HG03558 (cell line): ENCODE measurements around the gene MCM9.
"Not testable (repeated sequence)": the region's sequence is repeated elsewhere in the genome, so short reads cannot be mapped to it uniquely, and the experiment has no call there.

Experiments
- ATAC-seq: cut with Tn5 transposase; IDR thresholded peaks from one replicate; pipeline ENCODE4 v1.9.1; 2021; ENCODE audit warnings: moderate number of reproducible peaks; ENCODE audit not compliant: unreplicated experiment; ENCODE audit errors: extremely low read depth

The MCM9 gene

GRCh38 chr6:118810420-118811027, 124.4 kb downstream of the MCM9 start:
- peak; percentile 63 for ATAC-seq

DNA sequence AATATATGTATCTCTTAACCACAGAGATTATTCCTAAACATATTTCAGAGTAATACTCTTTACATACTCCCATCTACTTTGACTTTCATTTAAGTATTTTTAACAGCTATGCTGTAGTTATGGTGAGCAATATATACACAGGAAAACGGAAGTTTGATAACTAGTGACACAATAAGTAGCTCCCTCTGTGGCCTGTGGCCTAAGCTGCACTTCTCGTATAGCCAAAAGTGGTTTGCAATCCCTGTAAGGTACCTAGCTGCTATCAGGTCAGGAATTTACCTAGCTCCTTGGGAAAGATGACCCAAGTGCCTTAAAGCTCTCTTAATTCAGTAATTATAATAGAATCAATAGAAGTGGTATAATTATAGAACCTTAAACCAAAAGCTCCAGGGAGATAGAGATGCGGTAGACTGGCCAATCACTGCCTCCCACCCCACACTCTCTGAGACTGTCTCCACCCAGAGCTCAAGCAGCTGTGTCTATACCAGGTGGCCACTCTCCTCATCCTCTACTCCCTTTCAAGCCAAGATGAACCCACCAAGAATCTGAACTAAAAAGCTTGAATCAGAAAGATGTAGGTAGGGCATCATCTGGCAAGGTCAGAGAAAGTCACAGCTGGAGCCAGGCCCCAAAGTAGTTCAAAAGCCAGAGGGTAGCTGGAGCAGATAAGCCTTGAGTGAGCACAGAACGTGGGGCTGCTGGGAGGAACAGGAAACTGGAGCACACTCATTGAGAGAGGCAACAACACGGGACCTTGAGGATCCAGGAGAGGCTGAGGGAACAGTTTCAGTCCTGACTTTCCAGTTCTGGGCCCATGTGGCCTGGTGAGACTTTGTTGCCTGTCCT, 125.9 kb downstream of the MCM9 start:
- peak; percentile 42 for ATAC-seq

- ATAC-seq, result no peak
These were observed 130.9 kb downstream of the MCM9 start for GRCh38 chr6:118804091-118804490.

- ATAC-seq, result no peak
These were observed 133.7 kb downstream of the MCM9 start for GRCh38 chr6:118801257-118801656.

GRCh38 chr6:118800394-118801071, 134.4 kb downstream of the MCM9 start:
- no peak for ATAC-seq

DNA sequence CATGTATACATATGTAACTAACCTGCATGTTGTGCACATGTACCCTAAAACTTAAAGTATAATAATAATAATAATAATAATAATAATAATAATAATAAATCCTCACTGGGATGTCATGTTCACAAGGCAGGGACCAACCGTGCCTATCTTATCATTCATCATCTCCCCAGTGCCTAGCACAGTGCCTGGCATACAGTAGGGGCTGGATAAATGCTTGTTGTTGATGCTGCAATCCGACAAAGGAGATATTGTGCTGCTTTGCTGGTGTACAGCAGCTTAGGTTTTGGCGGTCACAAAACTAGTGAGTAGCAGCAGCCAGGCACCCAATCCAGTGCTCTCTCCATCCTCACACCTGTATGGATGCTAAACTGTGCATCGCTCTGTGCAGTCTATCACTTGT, 135.1 kb downstream of the MCM9 start:
- no peak for ATAC-seq

GRCh38 chr6:118796548-118796947, 138.4 kb downstream of the MCM9 start:
- not testable (repeated sequence) for ATAC-seq

- no peak for ATAC-seq
These were observed 143.5 kb downstream of the MCM9 start for GRCh38 chr6:118791499-118791898.

DNA sequence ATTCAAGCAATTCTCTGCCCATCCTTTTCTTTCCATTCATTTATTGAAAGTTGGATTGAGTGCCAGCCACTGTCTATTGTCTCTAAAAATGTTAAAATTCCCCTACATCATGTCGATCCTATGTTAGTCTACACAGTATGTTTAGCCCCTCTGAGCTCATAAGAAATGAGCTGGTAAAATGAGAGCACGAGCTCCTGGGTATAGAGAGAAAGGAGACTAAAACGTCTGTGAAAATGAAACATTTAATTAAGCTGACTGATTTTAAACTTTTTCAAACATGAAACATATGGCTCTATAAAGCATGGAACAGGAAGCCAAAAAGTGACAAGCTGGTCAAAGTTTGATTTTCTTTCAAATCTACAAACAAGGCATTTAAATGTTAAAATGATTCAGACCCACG, 145.0 kb downstream of the MCM9 start:
- ATAC-seq, result no peak

- no peak for ATAC-seq
These were observed 145.5 kb downstream of the MCM9 start for GRCh38 chr6:118789419-118789818.

- no peak for ATAC-seq
These were observed 146.3 kb downstream of the MCM9 start for GRCh38 chr6:118788702-118789101.

DNA sequence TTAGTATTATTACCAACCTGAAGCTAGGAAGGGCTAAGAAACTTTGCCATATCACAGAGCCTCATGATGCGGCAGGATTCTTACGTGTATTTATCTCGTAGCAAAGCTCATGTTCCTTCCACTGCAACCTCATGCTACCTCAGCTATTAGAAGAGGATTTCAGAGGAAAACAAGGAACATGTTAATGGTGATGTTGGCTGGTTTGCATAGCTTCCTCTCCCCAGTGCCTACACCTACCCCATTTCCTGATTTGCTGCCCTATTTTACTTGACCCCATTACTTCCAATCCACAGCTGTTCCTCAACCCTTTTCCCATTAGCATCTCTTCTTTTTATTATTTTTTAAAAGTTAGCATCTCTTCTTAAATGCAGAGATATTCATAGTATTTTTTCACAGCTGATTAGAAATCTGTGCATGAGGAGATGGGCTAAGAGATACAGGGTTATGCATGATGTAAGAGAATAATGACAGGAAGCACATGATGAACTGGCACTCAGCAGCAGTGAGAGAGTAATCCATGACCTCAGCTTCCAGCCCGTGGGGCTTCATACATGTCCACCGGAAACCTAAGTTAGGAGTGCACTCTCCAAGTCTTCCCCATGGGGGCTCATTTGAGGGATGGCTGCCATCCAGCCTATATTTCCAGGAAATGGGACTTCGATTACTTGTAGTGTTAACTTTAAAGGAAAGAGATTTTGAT, 147.1 kb downstream of the MCM9 start:
- ATAC-seq, result no peak

DNA sequence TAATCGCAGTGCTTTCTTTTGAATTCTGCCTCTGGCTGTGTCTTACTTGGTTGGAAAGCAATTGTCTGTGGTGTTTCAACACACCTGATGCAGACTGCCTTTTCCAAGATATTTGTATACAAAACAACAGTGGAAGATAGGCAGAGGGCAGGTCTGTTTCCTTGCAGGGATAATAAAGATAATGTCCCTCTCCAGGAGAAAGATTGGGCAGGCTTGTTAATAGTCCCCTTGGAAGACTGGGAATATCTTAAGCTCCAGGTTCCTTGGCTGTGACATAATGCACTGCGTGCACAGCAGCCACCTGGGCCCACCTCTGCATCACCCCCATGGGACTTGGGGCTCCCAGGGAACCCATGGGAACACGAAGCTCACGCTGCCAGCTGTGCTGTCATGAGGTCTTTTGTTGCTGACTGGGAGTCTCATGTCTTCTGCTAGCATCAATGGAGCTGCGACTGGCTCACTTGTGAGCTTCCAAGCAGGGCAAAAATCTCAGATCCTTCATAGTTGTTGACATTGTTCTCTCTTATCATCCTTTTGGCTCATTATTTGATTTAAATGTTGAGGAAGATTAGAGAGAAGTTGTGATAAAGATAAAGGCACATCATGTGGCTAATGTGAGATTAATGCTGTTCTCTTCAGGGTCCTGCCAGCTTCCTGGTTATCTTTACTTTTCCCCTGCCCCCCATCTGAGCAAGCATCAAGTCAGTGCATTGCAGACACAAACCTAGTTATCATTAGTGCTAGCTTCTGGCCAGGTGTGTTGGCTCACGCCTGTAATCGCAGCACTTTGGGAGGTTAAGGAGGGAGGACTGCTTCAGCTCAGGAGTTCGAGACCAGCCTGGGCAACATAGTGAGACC, 148.1 kb downstream of the MCM9 start:
- ATAC-seq, result no peak

- ATAC-seq, result no peak
These were observed 149.4 kb downstream of the MCM9 start for GRCh38 chr6:118785601-118786000.

- ATAC-seq, result no peak
These were observed 150.3 kb downstream of the MCM9 start for GRCh38 chr6:118784641-118785164.

GRCh38 chr6:118783931-118784550, 150.9 kb downstream of the MCM9 start:
- no peak for ATAC-seq

DNA sequence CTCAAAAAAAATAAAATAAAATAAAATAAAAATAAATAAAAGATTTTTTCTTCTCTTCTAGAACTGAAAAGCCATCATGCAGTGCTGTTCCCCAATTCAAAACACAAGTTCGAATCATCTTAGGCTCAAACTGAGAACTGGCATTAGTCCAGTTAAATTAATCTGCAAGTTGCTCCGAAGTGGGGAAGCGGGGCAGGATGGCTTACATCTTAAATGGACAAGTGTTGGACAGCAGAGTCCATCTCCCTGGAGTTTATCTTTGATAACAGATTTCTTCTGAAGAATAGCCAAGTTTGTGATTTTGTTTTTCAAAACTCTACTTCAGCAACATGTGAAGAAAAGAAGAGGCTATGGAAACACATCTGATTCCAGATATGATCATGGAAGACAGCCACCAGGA, 152.3 kb downstream of the MCM9 start:
- no peak for ATAC-seq

DNA sequence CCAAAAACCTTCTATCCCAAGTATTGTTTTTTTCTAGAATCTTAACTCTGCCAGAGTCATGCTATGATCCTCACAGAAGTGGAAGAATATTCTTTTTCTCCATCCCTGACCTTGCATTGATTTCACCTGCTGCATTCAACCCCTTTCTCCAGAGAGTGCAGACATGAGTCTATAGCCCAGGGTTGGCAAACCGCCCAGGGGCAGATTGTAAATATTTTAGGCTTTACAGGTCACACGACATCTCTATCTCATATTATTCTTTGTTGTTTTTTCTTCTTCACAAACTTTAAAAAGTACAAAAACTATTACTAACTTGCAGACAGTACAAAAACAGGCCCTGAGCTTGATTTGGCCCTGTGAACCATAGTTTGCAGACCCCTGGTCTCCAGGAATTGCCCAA, 153.1 kb downstream of the MCM9 start:
- ATAC-seq, result no peak

DNA sequence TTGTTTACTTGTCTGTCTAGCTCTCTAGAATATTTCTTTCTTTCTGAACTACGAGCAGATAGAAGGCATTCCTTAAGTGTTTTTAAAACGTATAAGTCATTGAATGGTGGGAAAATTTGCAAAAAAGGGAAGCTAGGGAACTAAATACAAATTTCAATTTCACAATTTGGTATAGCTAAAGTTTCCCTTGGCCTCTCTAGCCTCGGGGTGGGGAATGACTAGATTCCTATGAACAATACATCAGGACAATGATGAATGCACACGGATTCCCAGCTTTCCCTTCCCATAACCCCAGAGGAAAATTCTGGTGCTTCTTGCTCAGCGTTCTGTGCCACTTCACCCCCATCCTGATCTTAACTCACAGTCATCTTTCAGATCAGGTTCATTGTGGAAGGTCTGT, 154.3 kb downstream of the MCM9 start:
- no peak for ATAC-seq
